ENCODE measurements around the gene TPPP2. TPM values are rescaled to one million over a fixed set of nuclear protein-coding genes. Genes with fewer than 3 reads are reported as not detected.

The TPPP2 gene
- total RNA-seq, 4 donors from 2014 or later: 0.67 TPM; not detected in 3

DNA sequence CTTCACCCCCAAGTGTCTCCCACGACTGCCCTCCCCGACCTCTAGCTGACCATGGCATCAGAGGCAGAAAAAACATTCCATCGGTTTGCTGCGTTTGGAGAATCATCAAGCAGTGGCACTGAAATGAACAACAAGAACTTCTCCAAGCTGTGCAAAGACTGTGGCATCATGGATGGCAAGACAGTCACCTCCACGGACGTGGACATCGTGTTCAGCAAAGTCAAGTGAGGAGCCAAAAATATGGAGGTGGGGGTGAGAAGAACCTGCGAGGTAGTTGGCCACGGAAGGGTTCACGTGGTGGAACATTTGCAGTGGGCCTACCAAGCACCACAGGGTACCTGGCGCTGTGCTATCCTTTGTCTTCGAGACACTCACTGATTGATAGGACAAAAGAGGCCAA is 514 bp downstream of the TPPP2 start:
- no peak for DNase-seq
- Histone ChIP-seq H3K27ac (no peak overlapping the region), H3K9me3 (no peaks in the 10 kb centered on the region), H3K36me3 (no peaks in the 10 kb centered on the region), H3K4me1 (peaks cover 5 to 12% of the 10 kb centered on the region in 2 donors), H3K27me3 (no peaks in the 10 kb centered on the region), H3K4me3 (no peak overlapping the region)
- intact Hi-C loops (cut with DNase I; ENCODE audit: low total_unique reads): no loop called here
- no peak for TF ChIP-seq POLR2A (IDR thresholded peaks at IDR 0.05)
- TF ChIP-seq, protein P1, sequence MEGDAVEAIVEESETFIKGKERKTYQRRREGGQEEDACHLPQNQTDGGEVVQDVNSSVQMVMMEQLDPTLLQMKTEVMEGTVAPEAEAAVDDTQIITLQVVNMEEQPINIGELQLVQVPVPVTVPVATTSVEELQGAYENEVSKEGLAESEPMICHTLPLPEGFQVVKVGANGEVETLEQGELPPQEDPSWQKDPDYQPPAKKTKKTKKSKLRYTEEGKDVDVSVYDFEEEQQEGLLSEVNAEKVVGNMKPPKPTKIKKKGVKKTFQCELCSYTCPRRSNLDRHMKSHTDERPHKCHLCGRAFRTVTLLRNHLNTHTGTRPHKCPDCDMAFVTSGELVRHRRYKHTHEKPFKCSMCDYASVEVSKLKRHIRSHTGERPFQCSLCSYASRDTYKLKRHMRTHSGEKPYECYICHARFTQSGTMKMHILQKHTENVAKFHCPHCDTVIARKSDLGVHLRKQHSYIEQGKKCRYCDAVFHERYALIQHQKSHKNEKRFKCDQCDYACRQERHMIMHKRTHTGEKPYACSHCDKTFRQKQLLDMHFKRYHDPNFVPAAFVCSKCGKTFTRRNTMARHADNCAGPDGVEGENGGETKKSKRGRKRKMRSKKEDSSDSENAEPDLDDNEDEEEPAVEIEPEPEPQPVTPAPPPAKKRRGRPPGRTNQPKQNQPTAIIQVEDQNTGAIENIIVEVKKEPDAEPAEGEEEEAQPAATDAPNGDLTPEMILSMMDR (IDR thresholded peaks at IDR 0.05): no peak

DNA sequence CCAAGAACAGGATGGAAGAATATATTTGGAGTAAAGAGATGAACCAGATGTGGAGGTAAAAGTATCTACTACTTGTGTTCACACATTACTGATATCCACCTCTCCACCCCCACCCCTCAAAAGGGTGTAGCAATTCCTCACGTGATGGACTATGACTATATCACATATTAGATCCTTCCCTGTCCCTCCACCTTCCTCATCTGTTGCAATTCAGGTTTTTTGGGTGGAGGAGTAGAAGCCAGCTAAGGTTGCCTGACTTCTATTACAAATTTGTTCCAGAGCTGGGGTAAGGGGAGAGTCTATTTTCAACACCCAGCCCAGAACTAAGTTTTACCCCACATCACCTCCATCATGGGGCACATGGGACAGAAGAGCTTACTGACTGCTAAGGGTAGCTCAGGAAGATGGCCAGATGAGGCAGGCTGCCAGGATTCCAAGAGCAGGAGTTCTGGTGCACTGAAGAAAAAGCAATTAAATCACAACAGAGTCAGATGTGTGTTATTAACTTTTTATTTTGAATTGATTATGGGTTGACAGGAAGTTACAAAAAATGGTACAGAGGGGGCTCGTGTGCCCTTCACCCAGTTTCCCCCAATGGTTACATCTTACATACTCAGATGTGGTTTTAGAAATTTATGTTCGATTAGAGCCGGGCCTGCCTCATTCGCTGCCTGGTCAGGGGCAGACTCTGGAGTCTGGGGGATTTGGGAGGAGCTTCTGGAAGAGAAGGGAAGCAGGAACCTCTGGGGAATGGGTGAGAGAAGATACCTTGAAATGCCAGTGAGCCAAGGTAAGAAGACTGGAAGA is 2.5 kb downstream of the TPPP2 start:
- TF ChIP-seq, protein P1 (IDR thresholded peaks at IDR 0.05): no peak
- TF ChIP-seq POLR2A (IDR thresholded peaks at IDR 0.05): no peak
- peak overlapping the region; percentile 44 to 49 for H3K27ac ChIP-seq
- H3K4me3 ChIP-seq: no peak overlapping the region
- H3K27me3 ChIP-seq: no peaks in the 10 kb centered on the region
- H3K9me3 ChIP-seq: no peaks in the 10 kb centered on the region
- intact Hi-C loops (cut with DNase I; ENCODE audit: low total_unique reads): no loop called here
- no peak for DNase-seq
- no peaks in the 10 kb centered on the region for H3K4me1 ChIP-seq
- no peaks in the 10 kb centered on the region for H3K36me3 ChIP-seq

DNA sequence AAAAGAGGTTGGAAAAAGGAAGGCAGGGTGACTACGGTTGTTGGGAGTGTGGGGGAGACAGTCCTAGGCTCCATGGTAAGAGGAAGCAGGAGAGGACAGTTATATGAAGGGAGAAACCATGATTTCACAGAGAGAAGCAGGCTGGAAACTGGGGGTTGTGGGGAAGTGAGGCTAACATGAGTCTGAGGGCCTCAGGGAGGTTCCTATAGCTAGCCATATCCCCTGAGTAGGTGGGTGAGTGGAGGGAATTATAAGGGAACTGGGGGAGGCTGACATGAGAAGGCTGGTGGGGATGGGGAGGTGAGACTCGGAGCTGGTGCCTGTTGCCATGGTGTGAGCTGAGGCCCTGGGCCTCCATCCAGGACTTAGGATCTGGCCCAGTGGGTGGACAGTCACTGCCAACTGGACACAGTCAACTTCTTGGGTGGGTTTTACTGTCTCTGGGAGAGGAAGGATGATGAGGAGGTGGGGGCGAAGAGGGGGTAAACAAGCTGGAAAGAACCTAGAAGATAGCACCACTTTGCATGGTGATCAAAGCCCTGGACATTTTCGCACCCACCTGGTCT is 3.2 kb downstream of the TPPP2 start:
- intact Hi-C loops (cut with DNase I; ENCODE audit: low total_unique reads): no loop called here
- TF ChIP-seq, protein P1 (IDR thresholded peaks at IDR 0.05): no peak
- TF ChIP-seq POLR2A (IDR thresholded peaks at IDR 0.05): no peak
- Histone ChIP-seq H3K27ac (peak overlapping the region; percentile 27 to 44), H3K27me3 (no peaks in the 10 kb centered on the region), H3K4me3 (no peak overlapping the region), H3K9me3 (no peaks in the 10 kb centered on the region), H3K36me3 (no peaks in the 10 kb centered on the region), H3K4me1 (peaks cover 0 to 4% of the 10 kb centered on the region in 2 donors)
- no peak for DNase-seq

DNA sequence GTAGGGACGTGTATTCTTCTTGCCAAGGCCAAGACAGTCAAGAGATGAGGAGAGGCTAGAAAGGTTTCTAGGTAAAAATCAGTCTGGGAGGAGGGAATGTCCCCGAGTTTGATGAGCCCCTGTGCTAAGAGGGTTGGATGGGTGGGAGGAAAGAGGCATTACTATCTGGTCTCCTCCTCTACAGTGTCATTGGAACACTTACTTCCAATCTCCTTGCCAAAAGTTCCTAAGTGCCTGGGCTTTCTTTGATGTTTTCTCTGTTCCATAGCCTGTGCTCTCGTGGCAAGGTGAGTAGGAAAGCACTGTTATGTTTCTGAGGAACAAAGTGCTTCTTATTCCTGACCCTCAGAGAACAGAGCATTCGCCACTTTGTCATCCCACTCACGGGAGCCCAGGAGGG is 4.7 kb downstream of the TPPP2 start, which contains the start of gene RNASE13:
TSS of gene RNASE13 (minus strand) at position 101 of the 400 bp plus-strand sequence. CDS start 519 bp downstream, outside the sequence.
- no peak within 1 kb of the TSS for H3K4me3 ChIP-seq
- no peaks in the 10 kb centered on the region for H3K27me3 ChIP-seq
- peaks cover 0 to 4% of the 10 kb centered on the region in 2 donors for H3K4me1 ChIP-seq
- H3K9me3 ChIP-seq: no peaks in the 10 kb centered on the region
- intact Hi-C loops (cut with DNase I; ENCODE audit: low total_unique reads): no loop called here
- no peak for DNase-seq
- TF ChIP-seq, protein P1 (IDR thresholded peaks at IDR 0.05): no peak
- TF ChIP-seq POLR2A (IDR thresholded peaks at IDR 0.05): no peak
- H3K27ac ChIP-seq: peak within 1 kb of the TSS; percentile 40 to 56
- H3K36me3 ChIP-seq: no peaks in the 10 kb centered on the region

DNA sequence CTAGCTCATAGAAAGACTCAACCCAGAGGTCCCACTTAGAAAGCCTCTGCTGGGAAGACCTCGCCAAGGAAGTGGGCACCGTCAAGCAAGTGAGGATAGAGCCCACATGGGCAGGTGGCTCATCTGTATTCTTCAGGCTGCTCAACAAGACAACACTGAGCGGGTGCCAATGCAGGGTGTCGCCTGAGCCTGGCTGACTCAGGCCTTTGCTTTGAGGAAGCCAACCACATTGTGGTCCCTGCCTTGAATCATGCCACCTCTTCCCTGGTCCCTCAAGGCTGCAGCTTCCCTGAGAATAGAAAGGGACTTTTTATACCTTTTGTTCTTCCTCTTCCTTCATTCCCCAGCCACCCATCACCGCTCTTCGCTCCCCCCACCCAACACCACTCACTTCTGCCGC is 6.7 kb downstream of the TPPP2 start:
- no peaks in the 10 kb centered on the region for H3K27me3 ChIP-seq
- H3K36me3 ChIP-seq: no peaks in the 10 kb centered on the region
- peak overlapping the region; percentile 38 to 93 for H3K27ac ChIP-seq
- peaks cover 0 to 4% of the 10 kb centered on the region in 2 donors for H3K4me1 ChIP-seq
- H3K9me3 ChIP-seq: no peaks in the 10 kb centered on the region
- no peak overlapping the region for H3K4me3 ChIP-seq
- intact Hi-C loops (cut with DNase I; ENCODE audit: low total_unique reads): no loop called here
- DNase-seq: no peak
- TF ChIP-seq POLR2A (IDR thresholded peaks at IDR 0.05): no peak
- TF ChIP-seq, protein P1 (IDR thresholded peaks at IDR 0.05): no peak
